Motor neuron (in vitro differentiated cells): ENCODE data around the gene PIP. TPM values are rescaled to one million over a fixed set of nuclear protein-coding genes. Genes with fewer than 3 reads are reported as not detected.

Experiments
- ATAC-seq, 8 experiments: fragments of 200-7000 bp; cut with Tn5 transposase; replicated peaks in 6 of 8; 2 replicates each; pipeline ENCODE4 v1.8.0; 2021; ENCODE audit warnings: mild to moderate bottlenecking in 8 of 8, moderate library complexity in 8 of 8
- H3K27ac ChIP-seq, 2 donors: fragments of 250-450 bp; sonication (Bioruptor Pico); 2 replicates each; pipeline ENCODE4 v1.9.0; 2021; ENCODE audit warnings: antibody characterized with exemption in 2 of 2, mild to moderate bottlenecking in 2 of 2, moderate library complexity in 1 of 2
- H3K4me1 ChIP-seq, 2 donors: fragments of 250-450 bp; sonication (Bioruptor Pico); replicated peaks in 1 of 2; 2 replicates each; pipeline ENCODE4 v1.6.1; 2021; ENCODE audit warnings: antibody characterized with exemption in 2 of 2, mild to moderate bottlenecking in 2 of 2, moderate library complexity in 1 of 2
- H3K4me3 ChIP-seq, 5 donors: fragments of 250-450 bp; sonication (Bioruptor Pico); 2 replicates each; pipeline ENCODE4 v1.9.0; 2021; ENCODE audit warnings: antibody characterized with exemption in 5 of 5, mild to moderate bottlenecking in 5 of 5, moderate library complexity in 4 of 5
- WGBS, 10 experiments: fragments of 450-650 bp; shearing (Covaris generic); methylation state at CpG; one replicate each; pipeline ENCODE4 v1.0.0; 2022; 5-methylcytosine and 5-hydroxymethylcytosine counted together
- in situ Hi-C, 9 experiments: fragments of 400-800 bp; cut with MboI; loops; one replicate each; pipeline ENCODE4 v1.15.0; 2021; ENCODE audit warnings: low sequenced_read_pairs in 9 of 9, low pct_unique_long_range_greater_than_20kb in 2 of 9; ENCODE audit not compliant: unreplicated experiment in 9 of 9
- total RNA-seq, 8 experiments: library from RNA; unstranded; fragments of 300-600 nt; gene quantifications; 2 replicates each; pipeline versions ENCODE4 v1.2.3 to v1.2.4, GENCODE V29; 2022

The PIP gene
- total RNA-seq, 8 experiments from 2014 or later = not detected

DNA sequence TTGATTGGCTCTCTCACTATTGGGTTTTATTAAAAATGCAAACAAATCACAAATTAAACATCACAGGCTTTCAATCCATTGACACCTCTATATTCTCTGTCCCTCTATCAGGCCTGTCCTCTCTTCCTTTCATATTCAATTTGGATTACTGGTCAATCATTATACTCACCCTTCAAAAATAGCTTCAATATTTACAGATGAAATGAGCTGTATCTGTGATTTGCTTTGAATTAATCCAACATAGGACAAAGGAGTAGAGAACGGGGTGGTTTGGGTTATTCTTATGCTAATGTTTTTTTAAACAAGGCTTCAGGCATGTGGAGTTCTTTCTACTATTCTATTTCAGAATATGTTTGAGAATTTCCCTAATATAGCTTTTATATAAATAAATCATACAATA is 53.7 kb downstream of the PIP start:
- Histone ChIP-seq H3K4me1 (no peaks in the 10 kb centered on the region), H3K4me3 (no peak overlapping the region), H3K27ac (no peak overlapping the region)
- in situ Hi-C loops = no loop called here
- no peak for ATAC-seq
- 0 to 40% (median 8%) methylated on average over 1 of the region's 1 CpG; no CpG with 5 or more reads in 3 of the 10 experiments for WGBS, 10 experiments

GRCh38 chr7:143188994-143189393 is 57.1 kb downstream of the PIP start:
- no peak for ATAC-seq
- Histone ChIP-seq H3K4me1 (no peaks in the 10 kb centered on the region), H3K4me3 (no peak overlapping the region), H3K27ac (no peak overlapping the region)
- in situ Hi-C loops = no loop called here
- WGBS, 10 experiments = 4 to 85% (median 47%) methylated on average over 1 to 6 of the region's 6 CpGs; no CpG with 5 or more reads in 2 of the 10 experiments

Other genes with a start within 250 kb of the PIP start
- gene TRPV6, start 246.3 kb upstream of the PIP start, total RNA-seq = 1 to 10 TPM in 3 of 8 experiments, under 1 TPM in 5; 0.07 to 1.7 (median 0.53) TPM
- under 1 TPM in 5 of 8 experiments, not detected in 3; 0.09 to 0.25 (median 0.13) TPM for gene TRPV5, start 198.3 kb upstream of the PIP start, total RNA-seq
- under 1 TPM in 1 of 8 experiments, not detected in 7; 0.29 TPM for gene LLCFC1, start 192.6 kb upstream of the PIP start, total RNA-seq
- gene KEL, start 169.7 kb upstream of the PIP start, total RNA-seq = 1 to 10 TPM in 2 of 8 experiments, under 1 TPM in 5, not detected in 1; 0.21 to 2.1 (median 0.54) TPM
- gene OR9A2, start 104.9 kb upstream of the PIP start, total RNA-seq = 1 to 10 TPM in 1 of 8 experiments, under 1 TPM in 2, not detected in 5; 0.27 to 1.5 (median 0.41) TPM
- gene OR6V1, start 79.7 kb upstream of the PIP start, total RNA-seq = under 1 TPM in 3 of 8 experiments, not detected in 5; 0.27 to 0.85 (median 0.29) TPM
- under 1 TPM in 5 of 8 experiments, not detected in 3; 0.28 to 0.45 (median 0.33) TPM for gene TAS2R39, start 51.3 kb downstream of the PIP start, total RNA-seq
- gene TAS2R40, start 90.0 kb downstream of the PIP start, total RNA-seq = under 1 TPM in 4 of 8 experiments, not detected in 4; 0.27 to 0.76 (median 0.57) TPM
- 100 to 1,000 TPM in 2 of 8 experiments, 10 to 100 TPM in 6; 18.0 to 189 (median 46.9) TPM for gene GSTK1, start 131.4 kb downstream of the PIP start, total RNA-seq
- 1 to 10 TPM in 7 of 8 experiments, under 1 TPM in 1; 0.51 to 4.5 (median 1.8) TPM for gene TMEM139, start 152.9 kb downstream of the PIP start, total RNA-seq
- gene CASP2, start 156.3 kb downstream of the PIP start, total RNA-seq = 10 to 100 TPM; 10.5 to 26.0 (median 14.1) TPM
- gene CLCN1, start 184.0 kb downstream of the PIP start, total RNA-seq = under 1 TPM in 6 of 8 experiments, not detected in 2; 0.07 to 0.28 (median 0.15) TPM
- gene FAM131B, start 230.6 kb downstream of the PIP start, total RNA-seq = 10 to 100 TPM in 5 of 8 experiments, 1 to 10 TPM in 2, under 1 TPM in 1; 0.22 to 49.1 (median 34.2) TPM
- gene ZYX, start 249.3 kb downstream of the PIP start, total RNA-seq = 100 to 1,000 TPM in 2 of 8 experiments, 10 to 100 TPM in 6; 15.5 to 110 (median 49.1) TPM